ENCODE data around the gene UQCRFS1.

- TF ChIP-seq CTCF (IDR thresholded peaks at IDR 0.05) (no peak), ZFX (IDR thresholded peaks at IDR 0.05; ENCODE audit: borderline replicate concordance) (no peak)
Observed at GRCh38 chr19:29187676-29188075, 25.3 kb downstream of the UQCRFS1 start.

Data from 22Rv1 (cell line).